Measurements from ENCODE around the gene ASRGL1. TPM values are rescaled to one million over a fixed set of nuclear protein-coding genes. Genes with fewer than 3 reads are reported as not detected.
A peak's percentile ranks its signal among the peaks of the same experiment; 100 is the strongest.
"Not testable (repeated sequence)": the region's sequence is repeated elsewhere in the genome, so short reads cannot be mapped to it uniquely, and the experiment has no call there.

The ASRGL1 gene
- total RNA-seq, 3 donors from 2014 or later (not counting 1 experiment from before 2014, with no cell fraction given) = 1.9 to 9.7 (median 3.4) TPM

GRCh38 chr11:62359475-62359874, 22.2 kb downstream of the ASRGL1 start:
- intact Hi-C loops (cut with micrococcal nuclease) = no loop called here
- Mint-ChIP-seq H3K4me1 (no peaks in the 10 kb centered on the region), H3K9me3 (no peaks in the 10 kb centered on the region), H3K4me3 (no peak overlapping the region), H3K36me3 (no peaks in the 10 kb centered on the region), H3K27ac (no peak overlapping the region), H3K27me3 (ENCODE audit: low read depth in 2 of 2) (no peaks in the 10 kb centered on the region)
- ATAC-seq (no peak), DNase-seq (no peak)
- Histone ChIP-seq H3K4me3 (ENCODE audit: low read length) (no peak overlapping the region), H3K36me3 (ENCODE audit: control insufficient read depth, insufficient read depth, low read length) (no peaks in the 10 kb centered on the region), H3K27me3 (ENCODE audit: control insufficient read depth, insufficient read depth, low read length) (no peaks in the 10 kb centered on the region), H3K9me3 (ENCODE audit: control insufficient read depth, insufficient read depth, low read length) (no peaks in the 10 kb centered on the region), H3K4me1 (ENCODE audit: control insufficient read depth, insufficient read depth, low read length) (no peaks in the 10 kb centered on the region), H3K27ac (ENCODE audit: low read length) (no peak overlapping the region)
- 82% methylated on average over 1 of the region's 1 CpG for WGBS (ENCODE audit: insufficient coverage)
- TF ChIP-seq, protein P1, sequence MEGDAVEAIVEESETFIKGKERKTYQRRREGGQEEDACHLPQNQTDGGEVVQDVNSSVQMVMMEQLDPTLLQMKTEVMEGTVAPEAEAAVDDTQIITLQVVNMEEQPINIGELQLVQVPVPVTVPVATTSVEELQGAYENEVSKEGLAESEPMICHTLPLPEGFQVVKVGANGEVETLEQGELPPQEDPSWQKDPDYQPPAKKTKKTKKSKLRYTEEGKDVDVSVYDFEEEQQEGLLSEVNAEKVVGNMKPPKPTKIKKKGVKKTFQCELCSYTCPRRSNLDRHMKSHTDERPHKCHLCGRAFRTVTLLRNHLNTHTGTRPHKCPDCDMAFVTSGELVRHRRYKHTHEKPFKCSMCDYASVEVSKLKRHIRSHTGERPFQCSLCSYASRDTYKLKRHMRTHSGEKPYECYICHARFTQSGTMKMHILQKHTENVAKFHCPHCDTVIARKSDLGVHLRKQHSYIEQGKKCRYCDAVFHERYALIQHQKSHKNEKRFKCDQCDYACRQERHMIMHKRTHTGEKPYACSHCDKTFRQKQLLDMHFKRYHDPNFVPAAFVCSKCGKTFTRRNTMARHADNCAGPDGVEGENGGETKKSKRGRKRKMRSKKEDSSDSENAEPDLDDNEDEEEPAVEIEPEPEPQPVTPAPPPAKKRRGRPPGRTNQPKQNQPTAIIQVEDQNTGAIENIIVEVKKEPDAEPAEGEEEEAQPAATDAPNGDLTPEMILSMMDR (IDR thresholded peaks at IDR 0.05) = no peak

GRCh38 chr11:62360685-62361084, 23.4 kb downstream of the ASRGL1 start:
- no peaks in the 10 kb centered on the region for H3K27me3 ChIP-seq (ENCODE audit: control insufficient read depth, insufficient read depth, low read length)
- H3K36me3 ChIP-seq (ENCODE audit: control insufficient read depth, insufficient read depth, low read length) = no peaks in the 10 kb centered on the region
- H3K27me3 Mint-ChIP-seq (ENCODE audit: low read depth in 2 of 2) = no peaks in the 10 kb centered on the region
- H3K27ac ChIP-seq (ENCODE audit: low read length) = no peak overlapping the region
- no peak for ATAC-seq
- H3K9me3 Mint-ChIP-seq = no peaks in the 10 kb centered on the region
- no peaks in the 10 kb centered on the region for H3K4me1 ChIP-seq (ENCODE audit: control insufficient read depth, insufficient read depth, low read length)
- H3K9me3 ChIP-seq (ENCODE audit: control insufficient read depth, insufficient read depth, low read length) = no peaks in the 10 kb centered on the region
- no peaks in the 10 kb centered on the region for H3K4me1 Mint-ChIP-seq
- TF ChIP-seq, protein P1 (IDR thresholded peaks at IDR 0.05) = no peak
- no peak overlapping the region for H3K4me3 Mint-ChIP-seq
- intact Hi-C loops (cut with micrococcal nuclease) = no loop called here
- H3K27ac Mint-ChIP-seq = no peak overlapping the region
- H3K36me3 Mint-ChIP-seq = no peaks in the 10 kb centered on the region
- no CpG with 5 or more reads among the region's 4 CpGs for WGBS (ENCODE audit: insufficient coverage)
- no peak overlapping the region for H3K4me3 ChIP-seq (ENCODE audit: low read length)
- DNase-seq = no peak

DNA sequence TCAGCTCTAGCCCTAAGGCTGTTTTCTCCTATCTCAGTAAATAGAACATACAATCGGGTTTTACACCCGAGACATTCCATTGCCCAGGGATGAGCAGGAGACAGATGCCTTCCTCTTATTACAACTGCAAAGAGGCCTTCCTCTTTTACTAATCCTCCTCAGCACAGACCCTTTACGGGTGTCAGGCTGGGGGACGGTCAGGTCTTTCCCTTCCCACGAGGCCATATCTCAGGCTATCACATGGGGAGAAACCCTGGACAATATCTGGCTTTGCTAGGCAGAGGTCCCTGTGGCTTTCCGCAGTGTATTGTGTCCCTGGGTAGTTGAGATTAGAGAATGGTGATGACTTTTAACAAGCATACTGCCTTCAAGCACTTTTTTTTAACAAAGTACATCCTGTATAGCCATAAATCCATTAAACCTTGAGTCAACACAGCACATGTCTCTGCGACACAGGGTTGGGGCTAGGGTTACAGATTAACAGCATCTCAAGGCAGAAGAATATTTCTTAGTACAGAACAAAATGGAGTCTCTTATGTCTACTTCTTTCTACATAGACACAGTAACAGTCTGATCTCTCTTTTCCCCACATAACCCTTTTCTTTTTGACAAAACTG, 31.7 kb downstream of the ASRGL1 start:
- H3K27me3 ChIP-seq (ENCODE audit: control insufficient read depth, insufficient read depth, low read length); ATAC-seq; H3K27ac ChIP-seq (ENCODE audit: low read length); H3K27ac Mint-ChIP-seq; H3K9me3 Mint-ChIP-seq; H3K27me3 Mint-ChIP-seq (ENCODE audit: low read depth in 2 of 2); H3K4me1 ChIP-seq (ENCODE audit: control insufficient read depth, insufficient read depth, low read length); H3K4me3 Mint-ChIP-seq; H3K36me3 ChIP-seq (ENCODE audit: control insufficient read depth, insufficient read depth, low read length); DNase-seq; intact Hi-C loops (cut with micrococcal nuclease); H3K4me3 ChIP-seq (ENCODE audit: low read length); H3K36me3 Mint-ChIP-seq; H3K9me3 ChIP-seq (ENCODE audit: control insufficient read depth, insufficient read depth, low read length): not testable (repeated sequence)
- H3K4me1 Mint-ChIP-seq = peaks cover 0 to 14% of the 10 kb centered on the region in 2 donors
- 87% methylated on average over 5 of the region's 7 CpGs for WGBS (ENCODE audit: insufficient coverage)

- Mint-ChIP-seq H3K27ac (peak overlapping the region; percentile 81 to 89), H3K27me3 (ENCODE audit: low read depth in 2 of 2) (no peaks in the 10 kb centered on the region), H3K9me3 (no peaks in the 10 kb centered on the region), H3K4me3 (peak overlapping the region; percentile 81), H3K36me3 (no peaks in the 10 kb centered on the region), H3K4me1 (peaks cover 0 to 14% of the 10 kb centered on the region in 2 donors)
- peak; percentile 29 to 69 for DNase-seq
- Histone ChIP-seq H3K27ac (ENCODE audit: low read length) (peak overlapping the region; percentile 35), H3K4me1 (ENCODE audit: control insufficient read depth, insufficient read depth, low read length) (peaks cover 7% of the 10 kb centered on the region), H3K9me3 (ENCODE audit: control insufficient read depth, insufficient read depth, low read length) (no peaks in the 10 kb centered on the region), H3K4me3 (ENCODE audit: low read length) (no peak overlapping the region), H3K27me3 (ENCODE audit: control insufficient read depth, insufficient read depth, low read length) (no peaks in the 10 kb centered on the region), H3K36me3 (ENCODE audit: control insufficient read depth, insufficient read depth, low read length) (no peaks in the 10 kb centered on the region)
- WGBS (ENCODE audit: insufficient coverage) = 58% methylated on average over 38 of the region's 39 CpGs
- intact Hi-C loops (cut with micrococcal nuclease) = no loop called here
- TF ChIP-seq, protein P1 (IDR thresholded peaks at IDR 0.05) = no peak
- ATAC-seq = peak; percentile 87 to 96 (median 91)
Observed at GRCh38 chr11:62370743-62371440, 33.6 kb downstream of the ASRGL1 start.
